Right atrium auricular region (tissue), 2 donors: ENCODE results near the gene FLNC. TPM values are rescaled to one million over a fixed set of nuclear protein-coding genes. Genes with fewer than 3 reads are reported as not detected.

Experiments
- DNase-seq: peaks from one replicate; pipeline ENCODE4 v3.0.0-alpha.2; 2019; ENCODE audit warnings: low spot score
- H3K27ac ChIP-seq, 2 donors: fragments of 200-600 bp; sonication (generic); 1 replicate in 1 of 2; 2 replicates in 1 of 2; pipeline ENCODE4 v1.5.1; 2016 to 2019
- H3K27me3 ChIP-seq, 2 donors: fragments of 200-600 bp; sonication (generic); one replicate each; pipeline versions ENCODE4 v1.5.1 to v1.6.0; 2017 to 2019
- H3K36me3 ChIP-seq: fragments of 200-600 bp; sonication (generic); one replicate; pipeline ENCODE4 v1.5.1; 2016
- H3K4me1 ChIP-seq, 2 donors: fragments of 200-600 bp; sonication (generic); one replicate each; pipeline versions ENCODE4 v1.5.1 to v1.6.0; 2017 to 2019
- H3K4me3 ChIP-seq, 2 donors: fragments of 200-600 bp; sonication (generic); 1 replicate in 1 of 2; 2 replicates in 1 of 2; pipeline ENCODE4 v1.5.1; 2017 to 2019; ENCODE audit warnings: mild to moderate bottlenecking in 1 of 2, moderate library complexity in 1 of 2
- H3K9me3 ChIP-seq, 2 donors: fragments of 200-600 bp; sonication (generic); one replicate each; pipeline ENCODE4 v1.5.1; 2019
- CTCF ChIP-seq, 2 donors: fragments of 200-600 bp; sonication (generic); IDR thresholded peaks; one replicate each; pipeline ENCODE4 v1.5.1; 2019; ENCODE audit warnings: antibody characterized with exemption in 2 of 2
- total RNA-seq, 2 donors: library from RNA; depleted of rRNA; stranded (reverse); fragments of >200 nt; gene quantifications; one replicate each; pipeline ENCODE4 v1.1.0, GENCODE V29; 2016

The FLNC gene
- total RNA-seq, 2 donors from 2014 or later: 215 to 646 TPM

- no peak for TF ChIP-seq CTCF (IDR thresholded peaks at IDR 0.05)
- no peak for DNase-seq
- Histone ChIP-seq H3K27ac (no peak overlapping the region), H3K27me3 (no peaks in the 10 kb centered on the region), H3K4me3 (no peak overlapping the region), H3K9me3 (no peaks in the 10 kb centered on the region), H3K4me1 (peaks cover 0 to 23% of the 10 kb centered on the region in 2 donors), H3K36me3 (no peaks in the 10 kb centered on the region)
Observed at GRCh38 chr7:128788446-128789412, 41.5 kb upstream of the FLNC start.

GRCh38 chr7:128790315-128791041 lies 39.7 kb upstream of the FLNC start:
- TF ChIP-seq CTCF (IDR thresholded peaks at IDR 0.05): no peak
- H3K27ac ChIP-seq: peak overlapping the region; percentile 68 to 76

GRCh38 chr7:128791121-128791971 lies 38.9 kb upstream of the FLNC start, which contains the start of gene CCDC136:
TSS of gene CCDC136 (plus strand) at chr7:128791968. CDS start at chr7:128792412, 444 bp downstream.
- Histone ChIP-seq H3K27me3 (no peaks in the 10 kb centered on the region), H3K36me3 (no peaks in the 10 kb centered on the region), H3K9me3 (no peaks in the 10 kb centered on the region), H3K27ac (peak within 1 kb of the TSS; percentile 68 to 76), H3K4me1 (peaks cover 0 to 23% of the 10 kb centered on the region in 2 donors), H3K4me3 (peak within 1 kb of the TSS; percentile 82 to 90)
- no peak for DNase-seq
- TF ChIP-seq CTCF (IDR thresholded peaks at IDR 0.05): no peak

More at GRCh38 chr7:128790315-128791041, 39.7 kb upstream of the FLNC start:
- H3K27me3 ChIP-seq: no peaks in the 10 kb centered on the region
- no peaks in the 10 kb centered on the region for H3K9me3 ChIP-seq
- H3K4me3 ChIP-seq: peak overlapping the region; percentile 82 to 90
- no peaks in the 10 kb centered on the region for H3K36me3 ChIP-seq
- no peak for DNase-seq
- H3K4me1 ChIP-seq: peaks cover 0 to 23% of the 10 kb centered on the region in 2 donors

GRCh38 chr7:128791972-128792327 lies 38.3 kb upstream of the FLNC start:
- Histone ChIP-seq H3K4me1 (peaks cover 0 to 23% of the 10 kb centered on the region in 2 donors), H3K9me3 (no peaks in the 10 kb centered on the region), H3K27ac (peak overlapping the region in 1 of 2 donors; percentile 76), H3K36me3 (no peaks in the 10 kb centered on the region), H3K4me3 (peak overlapping the region; percentile 82 to 90), H3K27me3 (no peaks in the 10 kb centered on the region)
- no peak for TF ChIP-seq CTCF (IDR thresholded peaks at IDR 0.05)
- DNase-seq: no peak

GRCh38 chr7:128792471-128793180 lies 37.6 kb upstream of the FLNC start:
- H3K4me1 ChIP-seq: peaks cover 0 to 23% of the 10 kb centered on the region in 2 donors
- H3K36me3 ChIP-seq: no peaks in the 10 kb centered on the region
- H3K9me3 ChIP-seq: no peaks in the 10 kb centered on the region
- no peak overlapping the region for H3K27ac ChIP-seq
- H3K4me3 ChIP-seq: no peak overlapping the region
- DNase-seq: no peak
- no peak for TF ChIP-seq CTCF (IDR thresholded peaks at IDR 0.05)
- H3K27me3 ChIP-seq: no peaks in the 10 kb centered on the region
